C4-2B (cell line): ENCODE measurements around the gene ROGDI.

Source experiments
- CTCF ChIP-seq: fragments of 450-650 bp; conservative IDR thresholded peaks from 2 replicates; pipeline ENCODE4 v1.5.1; 2017; ENCODE audit warnings: mild to moderate bottlenecking
- ZFX ChIP-seq: fragments of 450-650 bp; IDR thresholded peaks from 2 replicates; pipeline ENCODE4 v1.6.1; 2017

GRCh38 chr16:4746991-4747574 is 55.4 kb downstream of the ROGDI start:
- TF ChIP-seq CTCF (no peak), ZFX (no peak)
